Measurements from ENCODE around the gene THSD7A.

Gene THSD7A

DNA sequence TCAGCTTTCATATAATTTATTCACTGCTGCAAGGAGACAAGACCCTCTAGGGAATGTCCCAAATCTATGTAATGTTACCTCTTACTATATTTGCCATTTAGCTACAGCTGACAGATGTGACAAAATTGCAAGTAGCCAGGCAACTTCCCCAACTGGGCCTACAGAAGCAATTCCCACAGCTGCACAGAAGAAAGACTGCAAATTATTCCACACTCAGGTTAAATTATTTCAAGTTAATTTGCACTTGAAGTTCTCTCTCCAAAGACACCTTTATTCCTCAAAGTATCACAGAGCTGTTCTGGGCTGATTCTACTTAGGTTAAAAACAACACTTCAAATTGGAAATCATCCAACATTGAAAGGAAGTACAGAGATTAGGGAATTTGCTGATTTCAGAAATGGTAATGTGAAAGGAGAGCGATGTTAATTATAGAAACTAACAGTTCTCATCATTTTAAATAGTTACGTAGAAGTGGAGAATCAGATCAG lies 133.6 kb downstream of the THSD7A start:
- DNase-seq = no peak

DNA sequence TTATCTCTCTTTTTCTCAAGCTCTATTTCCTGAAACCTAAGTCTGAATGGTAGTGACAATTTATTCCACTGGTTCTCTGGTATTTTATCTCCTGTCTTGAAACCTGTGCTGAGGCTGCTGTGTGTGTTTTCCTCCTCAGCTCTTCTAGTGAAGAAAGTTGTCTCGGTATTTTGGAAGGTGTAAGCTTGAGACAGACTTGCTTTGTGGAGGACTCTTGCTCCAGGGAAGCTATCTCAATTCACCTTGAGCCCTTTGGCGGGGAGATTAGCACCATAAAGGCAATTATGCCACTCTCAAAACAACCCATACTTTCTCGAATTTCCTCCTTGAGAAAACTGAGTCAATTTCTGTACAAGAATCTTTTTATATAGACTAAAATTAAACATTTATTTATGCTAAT lies 141.6 kb downstream of the THSD7A start:
- no peak for DNase-seq

DNA sequence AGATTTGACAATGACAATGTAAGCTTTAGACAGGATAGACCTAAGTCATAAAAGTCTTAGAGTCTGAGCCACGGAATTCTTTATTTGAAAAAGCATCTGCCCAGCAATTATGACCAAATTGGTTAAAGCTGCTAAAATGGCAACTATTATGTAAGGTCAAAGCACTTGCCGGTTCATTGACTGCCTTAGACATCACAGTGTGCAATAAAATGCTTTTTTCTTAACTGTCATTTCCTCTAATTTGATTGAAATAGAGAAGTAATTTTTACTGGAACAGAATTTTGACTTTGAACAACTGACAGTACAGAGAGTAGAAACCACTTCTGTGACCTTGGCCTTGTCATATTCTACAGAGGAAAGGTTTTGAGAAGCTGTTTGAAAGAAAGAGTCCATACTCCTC lies 142.9 kb downstream of the THSD7A start:
- DNase-seq = no peak

DNA sequence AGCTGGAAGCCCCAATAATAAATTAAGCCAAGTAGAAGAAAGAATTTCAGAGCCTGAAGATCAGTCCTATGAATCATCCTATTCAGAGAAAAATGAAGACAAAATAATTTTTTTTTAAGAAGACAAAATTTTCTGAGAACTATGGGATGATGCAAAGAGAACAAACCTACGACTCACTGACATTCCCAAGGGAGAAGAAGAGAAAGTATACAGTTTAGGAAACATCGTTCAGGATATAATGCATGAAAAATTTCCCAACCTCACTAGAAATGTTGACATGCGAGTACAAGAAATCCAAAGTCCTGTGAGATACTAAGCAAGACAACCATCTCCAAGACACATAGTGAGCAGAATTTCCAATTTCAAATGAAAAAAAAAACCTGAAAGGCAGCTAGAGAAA lies 150.5 kb downstream of the THSD7A start:
- DNase-seq = no peak

DNA sequence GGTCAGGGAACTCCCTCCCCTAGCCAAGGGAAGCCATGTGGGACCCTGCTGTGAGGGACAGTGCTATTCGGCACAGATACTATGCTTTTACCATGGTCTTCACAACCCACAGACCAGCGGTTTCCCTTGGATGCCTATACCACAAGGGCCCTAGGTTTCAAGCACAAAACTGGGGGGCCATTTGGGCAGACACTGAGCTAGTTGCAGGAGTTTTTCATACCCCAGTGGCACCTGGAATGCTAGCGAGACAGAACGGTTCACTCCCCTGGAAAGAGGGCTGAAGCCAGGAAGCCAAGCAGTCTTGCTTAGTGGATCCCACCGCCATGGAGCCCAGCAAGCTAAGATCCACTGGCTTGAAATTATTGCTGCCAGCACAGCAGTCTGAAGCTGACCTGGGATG lies 156.8 kb downstream of the THSD7A start:
- DNase-seq = no peak

DNA sequence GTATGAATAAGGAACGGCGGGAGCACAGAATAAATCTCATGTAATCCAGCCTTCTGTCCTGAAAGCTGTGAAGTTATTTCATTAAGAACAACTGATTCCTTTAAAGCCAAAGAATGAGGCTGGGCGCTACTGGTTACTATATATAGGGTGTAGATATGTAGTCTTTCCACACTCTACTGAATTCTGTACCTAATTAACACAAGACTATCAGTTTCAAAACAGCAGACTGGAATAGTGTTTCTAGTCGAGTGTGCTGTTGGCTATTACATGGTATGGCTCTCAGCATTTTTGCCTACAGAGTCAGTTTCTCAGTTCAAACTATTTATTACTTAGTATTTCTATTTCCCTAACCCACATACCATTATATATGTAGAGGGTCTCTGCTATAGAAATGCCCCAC lies 163.3 kb downstream of the THSD7A start:
- DNase-seq = no peak

DNA sequence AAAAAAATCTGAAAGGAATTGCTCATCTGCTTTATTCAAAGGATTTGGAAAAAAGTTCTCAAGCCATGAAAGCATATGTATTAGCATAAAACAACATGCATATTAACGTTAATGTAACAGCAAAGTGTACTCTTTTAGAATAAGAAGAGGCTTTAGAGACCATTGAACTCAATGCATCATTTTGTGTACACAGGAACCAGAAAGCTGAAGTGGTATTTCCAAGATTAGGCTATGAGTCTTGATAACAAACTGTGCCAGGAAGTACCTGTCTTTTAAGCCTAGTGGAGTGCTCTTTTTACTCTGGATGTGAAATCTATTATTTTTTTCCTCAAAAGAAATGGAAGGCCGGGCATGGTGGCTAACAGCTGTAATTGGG lies 164.2 kb downstream of the THSD7A start:
- no peak for DNase-seq

DNA sequence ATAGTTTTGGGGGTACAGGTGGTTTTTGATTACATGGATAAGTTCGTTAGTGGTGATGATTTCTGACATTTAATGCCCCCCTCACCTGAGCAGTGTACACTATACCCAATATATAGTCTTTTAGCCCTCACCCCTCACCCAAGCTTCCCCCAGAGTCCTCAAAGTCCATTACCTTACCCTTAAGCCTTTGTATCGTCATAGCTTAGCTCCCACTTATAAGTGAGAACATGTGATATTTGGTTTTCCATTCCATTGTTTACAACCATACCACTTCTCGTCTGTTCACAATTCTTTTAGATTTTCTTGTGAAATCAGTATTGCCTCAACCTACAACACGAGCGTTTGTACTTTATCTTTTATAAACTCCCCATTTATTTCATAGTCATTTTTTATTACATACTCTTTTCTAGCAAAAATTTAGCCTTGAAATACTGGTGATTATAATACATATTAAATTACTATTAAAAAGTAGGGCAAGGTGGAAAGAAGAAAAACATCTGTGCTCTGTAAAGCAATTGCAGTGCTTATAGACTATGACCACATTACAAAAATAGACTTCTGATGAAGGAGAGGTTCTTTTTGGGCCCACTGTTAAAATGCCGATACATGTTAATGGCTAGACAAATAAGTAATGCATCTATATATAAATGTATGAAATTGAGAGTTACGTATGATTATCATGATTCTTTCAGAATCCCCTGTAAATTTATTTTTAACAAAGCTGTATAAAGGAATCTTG lies 164.8 kb downstream of the THSD7A start:
- no peak for DNase-seq

DNA sequence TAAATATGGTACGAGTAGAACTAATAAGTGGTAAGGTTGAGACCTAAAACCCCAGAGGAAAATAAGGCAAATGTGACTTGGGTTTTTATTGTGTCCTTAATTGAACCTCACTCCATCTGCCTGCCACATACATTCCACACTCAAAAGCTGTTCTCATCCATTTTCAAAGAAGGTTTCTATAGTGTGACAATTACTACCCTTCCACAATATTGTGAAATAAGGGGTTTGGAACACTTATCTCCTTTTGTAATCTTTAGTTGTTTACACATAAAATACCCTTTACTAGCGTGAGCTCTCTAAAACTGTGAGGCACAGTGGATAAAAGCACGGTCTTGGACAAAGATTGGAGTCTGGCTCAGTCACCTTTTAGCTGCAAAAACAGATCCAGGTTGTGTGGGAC lies 166.6 kb downstream of the THSD7A start:
- DNase-seq = no peak

DNA sequence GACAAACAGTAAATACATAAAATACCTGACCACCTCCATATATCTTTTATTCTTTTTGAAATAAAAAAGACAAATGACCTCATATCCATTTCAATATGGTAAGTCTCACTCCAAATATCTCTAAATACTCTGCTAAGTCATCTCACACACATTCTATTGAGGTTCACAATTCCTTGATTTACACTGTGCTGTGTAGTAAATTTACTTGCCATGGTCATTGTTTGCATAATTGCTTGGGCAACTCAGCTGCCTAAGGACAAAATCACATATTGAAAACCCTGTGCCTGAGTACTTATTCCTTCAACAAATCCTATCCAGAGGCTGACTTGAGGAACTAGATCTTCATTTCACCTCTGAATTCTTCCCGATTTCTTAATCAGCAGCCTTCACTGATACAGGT lies 176.4 kb downstream of the THSD7A start:
- DNase-seq = no peak

DNA sequence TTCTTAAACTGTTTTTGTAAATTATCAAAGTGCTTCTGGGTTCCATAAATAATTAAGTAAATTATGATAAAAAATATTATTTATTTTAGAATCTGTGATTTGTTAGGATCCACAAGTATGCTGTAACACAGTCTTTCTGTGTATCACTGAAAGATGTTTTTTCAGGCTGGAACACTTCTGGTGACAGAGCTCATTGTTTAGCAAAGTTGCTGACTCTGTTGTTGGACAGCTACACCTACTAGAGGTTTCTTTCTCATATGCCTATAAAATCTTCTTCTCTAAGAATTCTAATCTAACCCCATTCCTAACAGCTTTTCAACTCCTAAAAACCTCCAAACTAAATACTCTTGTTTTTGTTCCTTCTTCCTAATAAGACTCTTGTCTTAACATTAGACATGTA lies 176.8 kb downstream of the THSD7A start:
- DNase-seq = no peak

DNA sequence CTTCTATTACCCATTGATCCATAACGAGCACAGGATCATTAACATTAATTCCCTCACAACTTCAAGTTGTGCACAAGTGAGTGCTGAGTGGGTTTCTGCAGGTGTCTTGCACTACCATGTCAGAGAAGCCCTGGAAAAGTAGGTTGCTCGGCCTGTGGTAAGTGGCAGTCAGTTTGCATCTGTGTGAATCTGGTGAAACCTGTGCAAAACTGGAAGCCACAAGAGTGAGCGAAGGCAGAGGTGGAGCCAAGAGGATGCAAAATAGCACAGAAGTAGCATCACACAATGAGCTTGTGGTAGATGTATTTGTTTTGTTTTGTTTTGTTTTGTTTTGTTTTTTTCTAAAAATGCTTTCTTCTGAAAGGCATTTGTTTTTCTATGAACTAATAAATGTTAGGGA lies 181.5 kb downstream of the THSD7A start:
- DNase-seq = no peak

DNA sequence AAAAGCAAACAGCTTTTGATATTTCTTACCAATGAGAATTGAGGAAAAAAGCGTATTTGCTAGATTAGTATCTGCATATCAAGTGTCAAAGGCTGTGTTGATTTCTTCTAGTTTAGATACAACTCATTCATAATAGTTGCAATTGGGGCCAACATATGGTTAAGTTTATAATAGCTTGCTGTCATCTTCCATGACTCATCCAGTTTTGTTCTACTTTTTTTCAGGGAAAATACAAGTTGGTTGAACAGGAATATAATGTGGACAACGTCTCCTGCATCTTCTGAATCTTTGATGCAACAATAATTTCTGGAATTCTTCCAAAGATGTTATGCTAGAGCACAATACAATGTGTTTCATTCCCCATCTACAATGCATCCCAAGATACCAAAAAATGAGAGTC lies 182.0 kb downstream of the THSD7A start:
- DNase-seq = no peak

DNA sequence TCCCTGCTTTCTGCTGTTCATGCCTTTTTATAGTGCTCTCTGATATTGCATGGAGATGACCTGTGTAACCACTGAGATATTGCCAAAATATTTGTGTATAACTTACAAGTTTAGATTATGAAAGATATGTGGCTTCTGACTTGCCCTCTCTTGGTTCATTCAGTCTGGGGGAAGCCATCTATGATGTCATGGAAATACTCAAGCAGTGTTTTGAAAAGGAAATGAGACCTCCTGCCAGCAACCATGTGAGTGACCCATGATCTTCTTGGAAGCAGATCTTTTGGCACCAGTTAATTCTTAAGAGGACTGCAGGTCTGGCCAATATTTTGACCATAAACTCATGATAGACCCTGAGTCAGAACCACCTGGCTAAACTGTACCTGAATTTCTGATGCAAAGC lies 183.0 kb downstream of the THSD7A start:
- no peak for DNase-seq

DNA sequence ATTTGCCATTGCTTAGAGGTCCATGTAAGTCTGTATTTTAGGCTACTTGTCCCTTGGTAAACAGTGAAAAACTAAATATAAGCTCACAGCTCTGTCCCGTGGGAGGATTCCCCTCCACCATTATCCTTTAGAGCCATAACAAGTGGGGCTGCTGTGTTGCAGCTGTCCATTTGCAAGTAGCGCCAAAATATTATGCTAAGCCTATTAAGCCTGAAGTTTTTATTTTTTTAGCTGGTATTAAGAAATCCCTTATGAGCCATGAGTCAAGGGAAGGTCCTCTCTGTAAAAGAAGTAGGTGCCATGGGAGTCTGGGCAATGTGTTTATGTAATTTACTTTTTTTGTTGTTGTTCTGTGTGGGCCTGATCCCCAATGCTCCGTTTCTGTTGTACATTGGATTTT lies 183.9 kb downstream of the THSD7A start:
- no peak for DNase-seq

DNA sequence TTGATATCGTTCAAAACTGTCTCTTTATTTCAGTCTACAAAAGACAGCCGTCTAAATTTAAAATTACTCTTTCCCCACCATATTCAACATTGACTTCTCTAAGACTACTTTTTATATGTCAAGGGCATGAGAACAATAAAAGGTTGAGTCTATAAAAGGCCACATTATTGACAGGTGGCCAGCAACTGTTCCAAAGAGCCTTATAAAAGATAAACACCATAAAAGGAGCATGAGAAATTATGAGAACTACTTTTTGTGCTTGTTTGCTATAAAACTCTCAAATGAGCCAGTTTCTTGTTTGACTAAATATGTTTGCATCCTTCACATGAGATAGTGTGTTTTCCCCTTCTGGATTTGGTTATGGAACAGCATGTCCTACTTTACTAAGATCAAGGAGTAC lies 189.2 kb downstream of the THSD7A start:
- no peak for DNase-seq

DNA sequence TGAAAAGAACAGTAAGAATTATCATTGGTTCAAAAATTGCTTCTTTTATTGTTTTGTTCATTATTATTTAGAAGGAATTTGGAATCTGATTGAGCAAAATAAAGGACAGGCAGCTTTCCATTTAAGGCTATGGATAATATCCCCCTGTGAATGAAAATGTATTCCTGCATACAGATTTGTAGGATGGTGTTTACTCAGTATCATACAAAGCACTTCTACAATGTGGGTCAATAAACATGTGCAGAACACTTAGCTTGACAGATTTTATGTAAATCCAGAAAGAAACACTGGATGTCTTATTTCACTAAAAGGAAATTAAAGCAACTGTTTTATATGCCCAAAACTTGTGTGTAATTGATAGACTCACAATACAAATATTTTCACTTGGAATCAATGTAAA lies 189.7 kb downstream of the THSD7A start:
- no peak for DNase-seq

DNA sequence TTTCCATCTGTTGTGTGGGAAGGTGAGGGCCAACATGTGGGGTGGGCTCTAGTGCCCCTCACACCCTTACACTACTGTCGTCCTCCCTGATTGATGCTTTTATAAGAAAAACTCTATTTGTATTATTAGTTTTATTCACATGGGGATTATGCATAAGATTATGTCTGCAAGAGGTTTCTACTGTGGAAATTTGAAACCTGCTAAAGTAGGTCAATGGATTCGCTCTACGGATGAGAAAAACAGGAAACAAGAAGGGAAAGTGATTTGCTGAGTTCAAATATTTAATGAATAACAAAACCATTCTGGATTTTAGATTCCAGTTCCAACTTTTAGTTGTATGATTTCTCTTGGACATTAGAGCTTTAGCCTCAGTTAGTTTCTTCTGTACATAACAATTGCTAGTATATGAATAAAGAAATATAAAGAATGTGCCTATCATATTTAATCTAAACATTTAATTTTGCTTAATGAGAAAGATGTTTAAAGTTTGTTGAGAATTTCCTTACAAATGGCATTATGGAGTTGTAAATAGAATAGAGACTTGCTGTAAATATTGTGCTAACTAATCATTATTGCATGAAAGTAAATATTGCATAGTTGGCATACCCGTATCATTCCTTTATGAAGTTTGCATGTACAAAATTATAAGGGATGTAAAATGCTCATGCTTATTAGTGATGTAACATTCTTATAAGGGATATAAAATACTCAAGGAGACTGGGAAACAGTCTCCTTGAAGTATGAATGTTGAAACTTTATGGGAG lies 193.8 kb downstream of the THSD7A start:
- DNase-seq = no peak

DNA sequence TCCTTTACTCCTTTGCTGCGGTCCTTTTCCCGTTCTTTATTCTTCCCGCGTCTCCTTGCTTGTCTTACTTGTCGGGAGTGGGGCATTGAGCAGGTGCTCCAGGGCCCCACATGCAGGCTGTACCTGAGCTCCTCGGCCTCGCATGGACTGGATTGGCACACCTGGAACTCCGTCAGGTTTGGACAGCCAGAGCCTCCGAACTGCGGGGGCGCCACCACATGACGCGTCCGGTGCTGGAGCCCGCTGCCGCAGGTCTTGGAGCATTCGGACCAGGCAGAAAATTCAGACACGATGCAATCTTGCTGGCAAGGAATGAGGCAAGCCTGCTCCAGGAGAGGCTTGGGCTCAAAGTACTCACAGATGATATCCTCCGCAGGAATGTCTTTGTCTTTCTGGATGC lies 195.7 kb downstream of the THSD7A start:
- no peak for DNase-seq

DNA sequence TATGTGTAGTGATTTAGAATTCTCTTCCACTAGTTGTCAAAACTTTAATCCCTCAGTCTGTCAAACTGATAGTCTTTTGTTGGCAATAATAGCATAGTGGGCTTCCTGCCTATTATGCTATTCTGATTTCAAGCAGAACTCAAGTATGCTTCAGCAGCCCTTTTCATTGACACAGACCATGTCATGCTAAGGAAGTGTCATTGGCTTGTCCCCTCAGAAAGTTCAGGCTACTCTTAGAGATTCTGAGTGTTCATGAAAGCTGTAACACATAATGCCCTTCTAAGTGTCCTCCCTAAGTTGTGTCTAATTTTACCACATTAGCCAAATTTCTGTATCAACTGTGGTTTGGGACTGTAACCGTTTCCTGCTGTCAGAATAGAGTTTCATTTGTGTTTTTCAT lies 198.7 kb downstream of the THSD7A start:
- no peak for DNase-seq

DNA sequence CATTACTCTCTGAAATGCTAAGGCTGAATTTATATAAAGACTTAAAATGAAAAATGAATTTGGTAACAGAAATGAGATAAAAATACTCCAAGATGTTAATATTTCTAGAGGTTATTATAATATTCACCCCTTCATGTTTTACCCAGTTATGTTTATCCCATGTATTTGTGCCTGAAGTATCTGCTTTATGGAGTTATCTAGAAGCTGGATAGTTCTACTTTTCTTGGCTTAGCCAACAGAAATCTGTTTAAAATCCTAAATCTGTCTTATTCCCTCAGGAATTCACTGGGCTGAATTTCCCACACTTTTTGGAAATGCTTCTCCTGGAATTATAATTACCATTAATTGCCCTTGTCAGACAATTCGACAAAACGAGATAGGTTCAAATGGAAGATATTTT lies 201.6 kb downstream of the THSD7A start:
- no peak for DNase-seq

DNA sequence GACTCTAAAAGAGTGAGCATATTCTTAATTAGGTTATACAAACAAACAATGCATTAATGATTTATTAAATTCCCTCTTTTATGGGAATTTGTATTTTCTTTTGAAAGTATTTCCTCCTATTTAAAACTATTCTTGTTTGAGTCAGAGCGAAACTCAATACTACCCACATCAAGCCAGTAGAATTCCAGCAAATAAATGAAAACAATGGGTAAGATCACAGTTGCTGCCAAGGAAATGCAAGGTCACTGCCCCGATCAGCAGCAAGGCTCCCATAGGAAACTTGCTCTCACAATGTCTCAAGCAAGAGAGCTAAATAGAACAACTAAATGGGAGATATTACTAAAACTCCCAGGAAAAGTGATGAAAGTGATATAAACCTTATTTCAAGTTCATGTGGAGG lies 206.3 kb downstream of the THSD7A start:
- DNase-seq = no peak

DNA sequence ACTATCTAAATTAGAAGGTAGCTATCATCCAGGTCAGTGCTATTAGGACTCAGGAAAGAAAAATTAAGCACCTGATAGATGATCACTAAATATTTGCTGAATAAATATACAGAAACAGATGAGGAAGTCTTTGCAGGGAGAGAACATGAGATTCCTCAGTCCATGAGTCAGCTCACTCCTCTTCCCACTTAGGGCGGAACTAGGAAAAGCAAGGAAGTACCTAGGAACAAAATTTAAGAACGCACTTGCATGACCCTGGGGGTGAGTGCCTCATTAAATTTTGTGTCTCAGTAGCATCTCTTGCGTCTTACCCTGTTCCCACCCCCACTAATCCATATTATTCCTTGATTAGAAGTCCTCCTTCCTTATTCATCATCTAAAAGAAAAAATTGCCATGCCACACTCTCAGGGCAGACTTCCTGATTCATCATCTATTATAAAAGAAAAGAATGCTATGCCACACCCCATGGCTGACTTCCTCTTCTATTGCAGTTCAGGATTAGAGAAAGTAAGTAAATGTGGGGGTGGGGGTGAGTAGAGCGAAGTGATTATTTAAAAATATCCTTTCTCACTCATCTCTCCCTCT lies 208.8 kb downstream of the THSD7A start:
- no peak for DNase-seq

All from KG1 (cell line).